CD4-positive, alpha-beta T cell treated with Interferon gamma for 1 hour (primary cell): Measurements from ENCODE around the gene GRIA3.
"Not testable (repeated sequence)": the region's sequence is repeated elsewhere in the genome, so short reads cannot be mapped to it uniquely, and the experiment has no call there.

Experiments
- DNase-seq: peaks from one replicate; pipeline ENCODE4 v3.0.0-alpha.2; 2020

Gene GRIA3

DNA sequence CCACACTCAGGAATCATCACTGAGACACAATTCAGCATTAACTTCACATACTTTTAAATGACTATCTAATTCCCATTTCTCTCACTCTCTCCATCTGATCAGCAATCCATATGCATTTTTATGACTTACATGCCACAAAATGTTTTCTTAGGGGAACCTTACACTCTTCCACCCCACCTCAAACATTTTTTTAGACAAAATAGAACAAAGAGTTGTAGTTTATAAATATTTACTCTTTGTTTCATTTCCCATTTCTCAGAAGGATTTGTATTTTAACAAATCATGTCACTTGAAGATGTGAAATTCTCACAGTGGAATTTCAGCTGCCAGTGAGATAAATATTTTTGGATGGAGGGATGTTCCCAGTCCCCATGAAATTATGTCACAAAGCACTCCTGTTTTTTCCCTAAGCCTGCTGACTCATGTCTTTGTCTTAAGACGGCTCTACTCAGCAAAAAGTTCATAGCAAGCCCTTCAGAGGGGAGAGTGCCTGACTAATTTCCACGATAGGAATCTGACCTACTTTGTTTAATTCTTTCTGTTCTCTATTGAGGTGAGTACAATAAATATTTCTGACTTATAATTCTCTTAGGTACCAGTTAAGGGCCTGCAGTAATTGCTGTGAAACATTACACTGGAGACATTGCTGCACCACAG lies 291.1 kb downstream of the GRIA3 start:
- DNase-seq = no peak

- DNase-seq = no peak
Measured at GRCh38 chrX:123476611-123477219, 292.6 kb downstream of the GRIA3 start.

DNA sequence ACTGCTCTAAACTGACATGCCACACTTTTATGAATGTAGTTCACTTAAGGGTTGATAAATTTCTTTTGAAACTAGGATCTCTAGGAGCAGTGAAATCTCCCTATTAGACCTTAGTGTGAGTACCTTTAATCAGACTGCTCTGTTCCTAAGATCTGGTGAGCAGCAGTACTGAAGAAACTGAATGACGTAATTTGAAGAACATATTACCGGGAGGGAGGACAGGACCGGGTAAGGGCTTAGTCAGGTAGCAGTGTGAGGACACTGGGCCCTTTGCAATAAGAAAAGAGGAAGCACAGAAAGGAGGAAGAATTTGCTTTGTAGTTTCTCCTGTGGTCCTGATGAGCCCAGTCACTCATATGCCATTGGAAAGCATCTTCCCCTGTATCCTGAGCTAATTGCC lies 293.6 kb downstream of the GRIA3 start:
- no peak for DNase-seq

DNA sequence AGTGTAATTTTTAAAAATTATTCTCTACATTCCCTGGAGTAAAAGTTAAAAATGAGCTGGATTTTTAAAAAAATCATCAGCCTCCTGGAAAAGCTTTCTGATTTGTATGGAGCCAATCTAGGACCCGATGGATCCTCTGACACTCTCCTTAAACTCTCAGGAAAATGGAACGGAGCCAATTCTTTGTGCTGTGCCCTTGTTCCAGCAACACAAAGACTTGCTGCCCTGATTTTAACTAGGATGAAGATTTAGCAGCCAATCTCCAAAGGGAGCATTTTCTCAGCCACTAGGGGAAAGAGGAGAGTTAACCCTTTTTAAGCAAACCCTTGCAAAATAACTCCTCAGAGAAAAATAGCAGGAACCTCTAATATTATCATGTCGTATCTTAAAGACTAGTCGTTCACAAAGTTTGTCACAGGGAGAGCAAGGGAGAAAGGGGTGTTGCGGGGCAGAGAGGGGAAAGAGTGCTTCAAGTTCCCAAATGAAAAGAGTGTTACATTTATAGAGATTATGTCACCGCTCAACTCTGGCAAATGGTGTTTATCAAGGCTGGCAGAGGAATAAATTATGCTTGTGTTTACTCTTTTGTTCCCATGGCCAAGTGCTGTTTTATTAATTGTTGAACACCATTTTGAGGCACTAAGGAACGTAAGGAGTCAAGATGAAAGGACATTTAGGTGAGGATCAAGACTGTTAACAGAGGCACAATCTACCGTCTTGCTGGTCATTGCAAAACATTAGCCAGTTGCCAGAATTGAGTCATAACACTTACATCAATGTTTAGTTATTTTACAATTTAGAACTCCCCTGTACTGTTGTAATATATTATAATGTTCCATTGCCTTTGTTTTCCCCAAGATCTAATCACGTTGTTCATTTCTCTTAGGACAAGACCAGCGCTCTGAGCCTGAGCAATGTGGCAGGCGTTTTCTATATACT lies 298.1 kb downstream of the GRIA3 start:
- DNase-seq = no peak

- no peak for DNase-seq
Measured at GRCh38 chrX:123486297-123486696, 302.2 kb downstream of the GRIA3 start.

DNA sequence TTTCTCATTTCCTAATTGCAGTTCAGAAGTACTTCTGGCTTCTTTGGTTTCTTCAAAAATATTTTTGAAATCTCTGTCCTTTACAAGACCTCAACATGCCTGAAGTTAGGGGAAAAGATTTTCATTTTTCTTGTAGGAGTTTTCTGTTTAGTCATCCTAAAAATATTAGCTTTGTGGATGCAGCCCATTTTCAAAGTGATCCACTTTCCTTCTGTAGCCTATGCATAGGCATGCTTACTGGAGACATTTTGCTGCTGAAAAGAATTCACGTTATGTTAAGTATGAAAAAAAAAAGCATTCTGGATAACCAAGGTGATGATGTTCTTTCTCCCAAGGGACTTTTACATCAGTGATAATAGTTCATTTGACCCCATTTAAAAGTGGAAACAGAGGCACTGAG lies 303.2 kb downstream of the GRIA3 start:
- DNase-seq = no peak

GRCh38 chrX:123487669-123488068 lies 303.6 kb downstream of the GRIA3 start:
- DNase-seq = no peak

GRCh38 chrX:123489011-123489410 lies 304.9 kb downstream of the GRIA3 start:
- DNase-seq = no peak

- DNase-seq = no peak
Measured at GRCh38 chrX:123493857-123494256, 309.8 kb downstream of the GRIA3 start.

GRCh38 chrX:123499787-123500186 lies 315.7 kb downstream of the GRIA3 start:
- no peak for DNase-seq

- DNase-seq = no peak
Measured at GRCh38 chrX:123504047-123504446, 320.0 kb downstream of the GRIA3 start.

DNA sequence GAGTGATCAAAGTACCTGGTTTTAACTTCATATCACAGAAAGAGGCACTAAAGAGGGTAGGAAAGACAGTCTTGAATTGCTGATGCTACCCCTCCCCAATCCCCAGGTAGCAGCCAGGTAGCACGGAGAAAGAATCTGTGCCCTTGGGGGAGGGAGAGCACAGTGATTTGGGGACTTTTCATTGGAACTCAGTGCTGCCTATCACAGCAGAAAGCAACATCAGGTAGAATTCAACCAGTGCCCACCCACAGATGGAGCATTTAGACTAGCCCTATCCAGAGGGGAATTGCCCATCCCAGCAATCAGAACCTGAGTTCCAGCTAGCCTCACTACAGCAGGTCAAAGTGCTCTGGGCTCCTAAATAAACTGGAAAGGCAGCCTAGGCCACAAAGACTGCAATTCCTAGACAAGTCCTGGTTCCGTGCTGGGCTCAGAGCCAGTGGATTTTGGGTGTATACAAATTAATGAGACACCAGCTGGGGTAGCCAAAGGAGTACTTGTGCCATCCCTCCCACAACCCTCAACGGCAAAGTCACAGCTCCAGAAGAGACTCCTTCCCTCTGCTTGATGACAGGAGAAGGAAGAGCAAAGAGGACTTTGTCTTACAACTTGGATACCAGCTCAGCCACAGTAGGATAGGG lies 320.7 kb downstream of the GRIA3 start:
- DNase-seq = no peak

GRCh38 chrX:123513585-123514278 lies 329.7 kb downstream of the GRIA3 start:
- DNase-seq = no peak

GRCh38 chrX:123514279-123514640 lies 330.2 kb downstream of the GRIA3 start:
- DNase-seq = not testable (repeated sequence)

GRCh38 chrX:123518791-123519190 lies 334.7 kb downstream of the GRIA3 start:
- no peak for DNase-seq

DNA sequence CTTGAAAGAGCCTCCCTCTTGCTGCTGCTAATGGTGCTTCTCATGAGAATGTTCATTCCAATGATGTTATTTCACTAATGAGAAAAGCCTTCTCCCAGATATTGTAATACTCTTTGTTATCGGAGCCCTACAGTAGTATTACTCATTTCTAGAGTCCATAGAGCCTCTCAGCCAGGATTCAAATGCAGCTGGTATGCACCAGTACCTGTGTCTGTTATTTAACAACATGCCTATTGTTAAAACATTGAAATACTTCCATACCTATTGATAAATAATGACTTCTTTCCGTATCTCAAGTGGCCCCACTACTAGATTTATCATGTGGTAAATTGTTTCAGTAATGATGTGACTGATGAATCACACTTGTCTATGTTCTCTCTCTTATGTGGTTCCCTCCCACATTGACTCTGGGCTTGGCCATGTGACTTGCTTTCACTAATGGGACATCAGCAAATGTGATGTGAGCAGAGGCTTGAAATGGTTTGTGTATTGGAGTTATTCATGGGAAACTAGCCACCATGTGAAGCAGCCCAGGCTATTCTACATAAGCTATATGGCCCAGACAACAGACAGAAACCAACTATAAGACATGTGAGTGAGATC lies 341.1 kb downstream of the GRIA3 start:
- DNase-seq = no peak

DNA sequence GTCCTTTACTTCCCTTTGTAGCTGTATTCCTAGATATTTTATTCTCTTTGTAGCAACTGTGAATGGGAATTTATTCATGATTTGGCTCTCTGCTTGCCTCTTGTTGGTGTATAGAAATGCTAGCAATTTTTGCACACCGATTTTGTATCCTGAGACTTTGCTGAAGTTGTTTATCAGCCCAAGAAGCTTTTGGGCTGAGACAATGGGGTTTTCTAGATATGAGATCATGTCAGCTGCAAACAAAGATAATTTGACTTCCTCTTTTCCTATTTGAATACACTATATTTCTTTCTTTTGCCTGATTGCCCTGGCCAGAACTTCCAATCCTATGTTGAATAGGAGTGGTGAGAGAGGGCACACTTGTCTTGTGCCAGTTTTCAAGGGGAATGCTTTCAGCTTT lies 346.6 kb downstream of the GRIA3 start:
- not testable (repeated sequence) for DNase-seq
